HG03439 (cell line): ENCODE results near the gene CAPN13.

Source experiments
- ATAC-seq: cut with Tn5 transposase; IDR thresholded peaks from one replicate; pipeline ENCODE4 v1.9.1; 2021; ENCODE audit warnings: mild to moderate bottlenecking, moderate library complexity; ENCODE audit not compliant: unreplicated experiment

Gene CAPN13

DNA sequence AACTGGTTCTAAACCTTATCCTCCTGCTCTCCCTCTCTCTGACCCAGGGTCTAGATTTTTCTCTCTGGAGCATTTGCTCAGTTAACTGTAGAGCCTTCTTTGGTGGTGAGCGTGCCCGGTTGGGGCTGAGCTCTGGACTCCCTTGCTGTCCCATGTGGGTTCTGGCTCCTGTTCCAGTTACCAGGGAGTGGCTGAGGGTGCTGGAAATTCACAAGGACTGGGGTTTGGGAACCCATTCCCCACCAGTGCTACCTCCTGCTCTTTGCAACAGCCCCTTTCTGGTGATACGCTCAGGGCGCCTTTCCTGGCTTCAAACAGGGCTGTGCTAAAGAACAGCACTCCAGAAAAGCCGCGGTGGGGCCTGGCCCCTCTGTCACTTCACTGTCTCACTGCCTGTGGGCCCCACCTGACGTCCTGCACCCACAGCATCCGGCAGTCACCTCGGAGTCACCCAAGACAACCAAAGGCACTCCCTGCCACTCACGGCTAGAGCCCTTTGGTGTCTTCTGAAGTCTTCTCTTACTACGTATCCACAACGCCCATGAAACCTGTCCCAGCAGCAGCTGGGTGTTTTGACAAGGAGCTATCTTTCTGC lies 41.3 kb downstream of the CAPN13 start:
- no peak for ATAC-seq

- ATAC-seq, result no peak
These were observed 42.1 kb downstream of the CAPN13 start for GRCh38 chr2:30765191-30765590.

DNA sequence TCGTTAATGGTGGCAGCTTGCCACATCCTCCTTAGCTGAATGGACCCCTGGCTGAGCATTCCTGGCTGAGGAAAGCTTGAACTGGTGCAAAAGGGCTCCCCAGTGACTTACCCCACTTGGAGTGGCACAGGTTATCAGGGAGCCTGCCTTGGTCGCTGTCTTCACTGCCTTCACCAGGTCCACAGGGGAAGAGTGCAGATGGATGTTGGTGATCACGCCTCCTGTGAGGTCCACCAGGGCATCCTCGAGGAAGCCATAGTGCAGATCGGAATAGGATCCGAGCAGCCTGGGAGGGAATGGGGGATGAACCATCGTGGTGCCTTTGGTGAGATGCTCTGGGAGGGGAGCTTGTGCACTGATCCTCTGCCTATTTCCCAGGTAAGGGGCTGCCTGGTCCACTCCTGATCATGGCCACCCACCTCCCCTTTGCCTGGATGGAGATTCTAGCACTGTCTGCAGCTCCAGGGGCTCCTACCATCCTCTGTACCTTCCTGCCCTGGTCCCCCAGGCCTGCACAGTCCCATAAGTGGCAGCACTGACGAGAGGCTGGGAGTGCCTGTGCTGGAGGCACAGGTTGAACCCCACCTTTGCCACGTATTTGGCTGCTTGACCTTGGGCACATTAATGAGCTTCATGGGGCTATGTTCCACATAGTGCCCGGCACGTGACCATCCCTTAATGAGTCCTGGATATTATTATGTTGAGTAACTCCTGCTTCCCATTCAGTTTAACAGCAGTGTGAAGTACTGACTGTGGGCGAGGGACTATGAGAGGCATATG lies 43.0 kb downstream of the CAPN13 start:
- ATAC-seq, result no peak

- ATAC-seq, result no peak
These were observed 44.0 kb downstream of the CAPN13 start for GRCh38 chr2:30763151-30763660.

DNA sequence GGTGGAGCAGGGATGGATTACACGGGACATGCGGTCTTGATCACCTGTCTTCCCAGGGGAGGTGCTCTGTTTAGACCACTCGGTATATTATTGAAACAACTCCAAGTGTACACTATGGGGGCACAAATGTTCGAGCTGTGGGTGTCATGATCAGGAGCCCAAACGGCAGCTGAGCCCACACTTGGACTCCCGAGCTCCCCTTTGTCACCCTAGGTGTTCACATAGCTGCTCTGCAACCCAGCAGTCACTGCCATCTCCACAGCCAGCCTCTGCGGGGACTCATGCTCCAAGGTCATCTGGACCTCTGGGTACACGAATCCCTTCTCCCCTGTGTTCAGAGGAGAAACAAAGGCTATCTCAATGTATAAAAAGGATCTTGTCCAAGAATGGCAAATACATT lies 46.0 kb downstream of the CAPN13 start:
- no peak for ATAC-seq

DNA sequence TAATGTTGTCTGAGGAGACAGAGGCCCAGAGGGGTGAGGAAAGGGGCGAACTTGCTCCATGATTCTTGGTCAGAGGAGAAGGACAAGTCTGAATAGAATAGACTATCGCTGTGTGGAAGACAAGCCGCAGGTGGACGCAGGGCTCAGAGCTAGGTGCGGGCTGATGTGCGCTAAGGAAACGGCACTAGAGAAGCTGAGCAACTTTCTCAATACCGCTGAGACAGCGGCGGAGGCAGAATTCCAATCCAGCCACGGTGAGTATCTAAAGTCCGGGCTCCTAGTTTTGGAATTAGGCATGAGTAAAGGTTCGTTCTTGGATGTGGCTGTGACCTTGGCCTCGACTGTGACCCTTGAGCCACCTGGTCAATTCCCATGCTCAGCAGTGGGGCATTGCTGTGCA lies 47.8 kb downstream of the CAPN13 start:
- ATAC-seq, result no peak

DNA sequence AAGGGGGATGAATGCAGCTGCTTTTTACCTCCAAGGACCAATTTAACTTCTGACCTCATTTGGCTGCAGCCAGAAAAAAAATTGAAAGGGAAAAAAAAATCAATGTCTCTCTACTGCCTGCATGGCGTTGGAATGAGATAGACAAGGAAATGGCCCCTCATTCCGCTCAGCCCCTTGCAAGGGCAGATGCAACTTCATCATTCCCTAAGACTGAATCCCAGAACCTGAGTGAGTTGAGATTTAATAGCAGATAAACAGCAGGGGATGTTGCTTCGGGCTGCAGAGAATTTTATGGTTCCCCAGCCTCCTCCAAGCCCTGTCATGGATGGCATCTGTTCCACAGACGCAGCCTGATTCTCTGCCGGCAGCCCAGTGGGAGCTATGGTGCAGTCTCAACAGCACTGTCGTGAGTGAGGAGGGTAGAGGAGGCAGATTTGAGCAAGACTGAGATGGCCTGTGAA lies 49.0 kb downstream of the CAPN13 start:
- ATAC-seq, result no peak

- ATAC-seq, result no peak
These were observed 49.5 kb downstream of the CAPN13 start for GRCh38 chr2:30757749-30758148.

DNA sequence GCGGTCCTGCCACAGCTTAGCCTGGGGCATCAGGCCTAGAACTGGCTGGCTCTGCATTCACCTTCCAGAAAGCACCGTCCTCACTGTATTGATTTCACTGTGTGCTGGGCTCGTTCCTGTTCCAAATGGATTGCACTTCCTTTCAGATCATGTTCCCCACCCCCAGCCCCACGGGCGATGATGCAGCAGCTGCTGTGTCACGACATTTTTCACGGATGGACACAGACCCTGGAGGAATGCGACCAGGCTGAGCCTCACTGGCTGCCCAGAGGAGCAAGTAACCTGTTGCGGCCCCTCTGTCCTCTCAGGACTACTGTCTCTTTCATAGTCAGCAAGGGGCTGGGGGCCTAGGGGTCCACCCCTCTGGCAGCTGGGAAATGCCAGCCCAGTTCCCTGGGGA lies 50.3 kb downstream of the CAPN13 start:
- no peak for ATAC-seq

- ATAC-seq, result no peak
These were observed 51.1 kb downstream of the CAPN13 start for GRCh38 chr2:30756051-30756719.

GRCh38 chr2:30753630-30754029 lies 53.6 kb downstream of the CAPN13 start:
- ATAC-seq, result no peak

- no peak for ATAC-seq
These were observed 54.4 kb downstream of the CAPN13 start for GRCh38 chr2:30752811-30753210.

DNA sequence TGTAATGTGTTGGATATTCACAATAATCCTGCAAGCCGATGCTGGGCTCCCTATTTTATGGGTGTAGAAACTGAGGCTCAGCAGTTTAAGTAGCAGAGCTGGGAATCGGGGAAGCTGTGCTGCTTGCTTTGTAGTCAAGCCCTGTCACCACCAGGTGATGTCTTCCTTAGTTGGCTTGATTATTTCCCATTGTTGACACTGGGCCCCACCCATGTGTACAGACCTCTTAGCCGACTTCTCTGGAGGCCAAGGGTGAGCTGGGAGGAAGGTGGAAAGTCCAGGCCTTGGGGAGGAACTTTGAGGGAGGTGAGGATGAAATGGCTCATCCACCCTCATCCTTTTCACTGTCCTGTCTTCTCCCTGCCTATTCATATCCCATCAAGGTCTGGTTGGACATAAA lies 60.0 kb downstream of the CAPN13 start:
- ATAC-seq, result no peak

GRCh38 chr2:30744823-30745222 lies 62.4 kb downstream of the CAPN13 start:
- no peak for ATAC-seq

DNA sequence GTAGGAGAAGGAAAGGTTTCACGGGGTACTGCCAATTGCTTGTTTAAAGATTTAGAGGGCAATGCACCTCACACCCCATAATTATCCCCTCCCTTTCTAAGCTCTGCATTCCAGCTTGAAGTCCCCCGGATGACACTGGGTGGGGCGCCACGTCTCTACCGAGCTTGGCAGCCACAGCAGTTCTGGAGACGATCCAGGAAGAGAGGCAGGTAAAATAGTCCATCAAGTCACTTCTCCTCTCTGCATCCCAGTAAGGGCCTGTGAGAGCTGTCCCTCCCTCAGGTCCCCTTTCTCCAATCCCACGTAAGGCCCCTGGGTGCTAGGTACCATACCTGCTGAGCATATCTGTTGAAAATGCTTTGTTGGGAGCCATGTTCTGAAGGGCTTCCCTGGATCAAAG lies 65.7 kb downstream of the CAPN13 start:
- no peak for ATAC-seq

DNA sequence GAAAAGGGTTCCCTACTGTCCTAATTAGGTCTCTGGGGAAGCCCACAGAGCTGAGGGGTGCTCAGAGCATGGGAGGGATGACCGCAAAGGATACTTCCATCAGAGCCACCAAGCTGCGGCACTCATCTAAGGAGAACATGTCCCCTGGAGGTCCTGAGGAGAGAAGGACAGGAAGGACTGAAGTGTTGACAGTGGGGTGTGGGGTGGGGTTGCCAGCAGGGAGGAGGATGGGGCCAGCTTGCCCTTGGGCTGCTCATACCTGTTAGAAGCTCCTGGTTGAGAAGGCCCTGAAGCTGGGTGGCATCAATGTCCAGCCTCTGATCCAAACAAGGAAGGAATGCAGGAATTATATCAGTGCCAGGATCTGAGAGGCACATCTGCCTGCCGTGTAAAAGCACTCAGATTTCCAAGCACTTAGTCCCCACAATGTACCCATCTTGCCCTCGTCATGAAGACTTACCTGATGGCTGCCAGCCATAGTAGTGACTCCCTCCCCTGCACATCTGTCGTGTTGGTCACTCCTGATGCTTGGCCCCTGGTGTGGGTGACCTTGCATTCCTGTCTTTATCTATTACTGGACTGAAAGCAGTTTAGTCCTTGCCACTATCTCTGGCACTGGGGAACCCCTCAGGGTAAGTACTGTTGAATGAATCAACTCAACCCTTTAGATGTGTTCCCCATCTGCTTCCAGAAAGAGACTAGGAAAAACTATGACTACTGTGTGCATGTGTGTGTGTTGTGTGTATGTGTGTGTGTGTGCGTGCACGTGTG lies 68.9 kb downstream of the CAPN13 start:
- ATAC-seq, result no peak

DNA sequence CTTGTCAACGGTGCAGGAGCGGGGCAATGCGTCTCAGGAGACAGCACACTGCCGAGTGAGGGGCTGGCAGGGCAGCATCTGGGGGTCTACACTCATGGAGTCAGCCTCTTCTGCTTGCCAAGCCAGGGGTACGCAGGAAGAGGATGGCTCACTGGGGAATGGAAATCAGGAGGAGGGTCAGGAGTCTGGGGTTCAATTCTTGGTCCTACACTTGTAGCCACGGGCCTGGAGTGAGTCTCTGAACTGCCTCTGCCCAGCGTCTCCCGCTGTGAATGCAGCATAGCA lies 70.0 kb downstream of the CAPN13 start:
- ATAC-seq, result no peak

DNA sequence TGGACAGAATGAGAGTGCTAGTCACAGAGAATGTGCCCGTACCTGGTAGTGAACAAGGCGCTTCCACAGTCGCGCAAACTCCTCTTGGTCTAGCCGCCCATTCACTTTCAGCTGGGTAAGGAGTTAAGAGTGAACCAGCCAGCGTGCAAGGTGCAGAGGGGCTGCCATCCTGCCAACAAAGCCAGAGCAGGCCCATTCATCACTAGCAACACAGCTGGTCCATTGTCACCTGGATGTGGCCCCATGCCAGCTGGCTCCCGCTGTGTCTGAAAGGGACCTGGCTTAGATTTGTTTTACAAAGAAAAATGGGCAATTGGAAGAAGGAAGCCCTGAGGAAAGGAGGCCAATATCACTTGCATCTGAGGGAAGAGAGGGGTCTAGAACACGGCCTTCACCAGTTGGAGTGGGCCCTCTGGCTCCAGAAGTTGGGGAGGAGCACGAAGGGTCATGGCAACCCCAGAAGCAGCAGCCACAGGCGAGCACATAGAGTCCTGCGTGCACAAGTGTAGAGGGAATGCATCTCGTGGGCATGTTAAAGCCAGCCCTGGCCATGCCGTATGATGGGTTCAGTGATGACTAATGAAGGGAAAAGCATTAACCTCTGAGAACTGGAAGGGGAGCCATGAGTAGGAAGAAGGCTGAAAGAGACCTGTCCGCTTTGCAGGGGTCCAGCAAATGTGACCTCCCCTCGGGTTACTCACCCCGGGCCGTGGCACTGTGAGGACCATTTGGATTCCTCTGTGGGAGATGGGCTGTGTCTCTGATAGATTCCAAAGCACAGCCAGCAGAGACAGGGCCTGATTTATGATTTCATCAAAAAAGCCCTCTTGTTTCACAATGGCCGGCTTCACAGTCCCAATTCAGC lies 70.6 kb downstream of the CAPN13 start:
- ATAC-seq, result no peak

- ATAC-seq, result no peak
These were observed 73.2 kb downstream of the CAPN13 start for GRCh38 chr2:30733876-30734520.

- no peak for ATAC-seq
These were observed 74.4 kb downstream of the CAPN13 start for GRCh38 chr2:30732876-30733275.
